Naive B cell (primary cell): ENCODE results near the gene CHCHD3. TPM values are rescaled to one million over a fixed set of nuclear protein-coding genes. Genes with fewer than 3 reads are reported as not detected.

ENCODE experiments used
- ATAC-seq, 2 donors: fragments of 150-1000 bp; cut with Tn5 transposase; 2 replicates each; pipeline ENCODE4 v1.10.0; 2021; ENCODE audit warnings: low read depth in 2 of 2, mild to moderate bottlenecking in 2 of 2, moderate library complexity in 2 of 2
- DNase-seq: peaks from one replicate; pipeline ENCODE4 v3.0.0; 2022
- H3K27ac Mint-ChIP-seq, 6 donors: one replicate each; pipeline ENCODE4 v1.8.0; 2020 to 2022; ENCODE audit warnings: mild to moderate bottlenecking in 6 of 6, mixed read lengths in 6 of 6, moderate library complexity in 5 of 6, inconsistent platforms in 2 of 6
- H3K27me3 Mint-ChIP-seq, 3 donors: one replicate each; pipeline ENCODE4 v1.8.0; 2021 to 2022; ENCODE audit warnings: mixed read lengths in 3 of 3, mild to moderate bottlenecking in 1 of 3
- H3K36me3 Mint-ChIP-seq, 2 donors: one replicate each; pipeline ENCODE4 v1.8.0; 2020 to 2022; ENCODE audit warnings: mixed read lengths in 2 of 2, inconsistent platforms in 1 of 2, mild to moderate bottlenecking in 1 of 2
- H3K4me1 Mint-ChIP-seq, 3 donors: one replicate each; pipeline ENCODE4 v1.8.0; 2020 to 2022; ENCODE audit warnings: mixed read lengths in 3 of 3, inconsistent platforms in 1 of 3, mild to moderate bottlenecking in 1 of 3, moderate library complexity in 1 of 3
- H3K4me3 Mint-ChIP-seq, 8 donors: one replicate each; pipeline ENCODE4 v1.8.0; 2020 to 2022; ENCODE audit warnings: mild to moderate bottlenecking in 8 of 8, mixed read lengths in 8 of 8, moderate library complexity in 8 of 8, inconsistent platforms in 2 of 8
- H3K9me3 Mint-ChIP-seq, 7 donors: one replicate each; pipeline ENCODE4 v1.8.0; 2020 to 2022; ENCODE audit warnings: mixed read lengths in 7 of 7, mild to moderate bottlenecking in 5 of 7, inconsistent platforms in 2 of 7, moderate library complexity in 1 of 7
- polyA plus RNA-seq, 6 donors: library from polyadenylated mRNA; unstranded; fragments of 300-500 nt; fragmentation: Illumina TruSeq; gene quantifications; one replicate each; pipeline ENCODE4 v1.2.3, GENCODE V29; 2021; ENCODE audit warnings: low read depth in 6 of 6

Gene CHCHD3
- polyA plus RNA-seq, 6 donors from 2014 or later: 56.4 to 97.0 (median 61.0) TPM

DNA sequence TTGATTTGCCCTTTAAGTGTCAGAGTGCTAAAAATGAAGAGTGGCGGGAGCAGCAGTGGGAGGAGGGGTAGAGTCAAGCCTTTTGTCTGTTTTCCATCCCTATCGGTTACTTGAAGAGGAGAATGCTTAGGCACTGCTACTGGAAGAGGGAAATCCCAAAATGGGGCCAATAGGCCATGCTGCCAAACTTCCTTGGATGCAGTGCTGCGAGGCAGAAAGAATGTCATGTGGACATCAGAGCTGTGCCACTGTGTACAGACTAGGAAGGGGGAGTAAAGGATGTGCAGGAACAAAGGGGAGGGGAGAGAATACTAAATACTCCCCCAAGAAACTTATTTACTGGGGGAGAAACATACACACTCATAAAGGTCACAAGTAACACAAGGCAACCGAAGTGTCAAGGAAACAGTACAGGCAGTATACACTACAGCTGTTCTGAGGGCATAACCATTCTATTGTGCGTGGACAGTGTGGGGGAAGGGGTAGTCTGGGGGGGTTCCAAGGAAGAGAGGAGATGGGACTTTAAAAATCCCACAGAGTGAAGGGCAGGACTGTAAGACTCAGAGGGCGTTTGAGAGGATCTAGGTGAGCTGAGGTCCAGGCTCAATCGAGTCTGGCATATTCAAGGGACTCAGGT lies 276.9 kb downstream of the CHCHD3 start:
- no peak overlapping the region for H3K4me3 Mint-ChIP-seq
- H3K27me3 Mint-ChIP-seq: no peaks in the 10 kb centered on the region
- H3K36me3 Mint-ChIP-seq: no peaks in the 10 kb centered on the region
- H3K27ac Mint-ChIP-seq: no peak overlapping the region
- no peaks in the 10 kb centered on the region for H3K9me3 Mint-ChIP-seq
- H3K4me1 Mint-ChIP-seq: no peaks in the 10 kb centered on the region
- ATAC-seq: no peak
- DNase-seq: no peak

- no peak for DNase-seq
- Mint-ChIP-seq H3K27ac (no peak overlapping the region), H3K9me3 (no peaks in the 10 kb centered on the region), H3K36me3 (peaks cover 10 to 14% of the 10 kb centered on the region in 2 donors), H3K4me1 (no peaks in the 10 kb centered on the region), H3K27me3 (no peaks in the 10 kb centered on the region), H3K4me3 (no peak overlapping the region)
- no peak for ATAC-seq
Measured at GRCh38 chr7:132800522-132800921, 281.4 kb downstream of the CHCHD3 start.

GRCh38 chr7:132799081-132799413 lies 282.8 kb downstream of the CHCHD3 start:
- no peaks in the 10 kb centered on the region for H3K9me3 Mint-ChIP-seq
- no peaks in the 10 kb centered on the region for H3K4me1 Mint-ChIP-seq
- peaks cover 14 to 19% of the 10 kb centered on the region in 2 donors for H3K36me3 Mint-ChIP-seq
- ATAC-seq: no peak
- H3K27ac Mint-ChIP-seq: no peak overlapping the region
- H3K4me3 Mint-ChIP-seq: no peak overlapping the region
- no peaks in the 10 kb centered on the region for H3K27me3 Mint-ChIP-seq
- no peak for DNase-seq

- no peak for ATAC-seq
Measured at GRCh38 chr7:132797152-132797551, 284.7 kb downstream of the CHCHD3 start.

DNA sequence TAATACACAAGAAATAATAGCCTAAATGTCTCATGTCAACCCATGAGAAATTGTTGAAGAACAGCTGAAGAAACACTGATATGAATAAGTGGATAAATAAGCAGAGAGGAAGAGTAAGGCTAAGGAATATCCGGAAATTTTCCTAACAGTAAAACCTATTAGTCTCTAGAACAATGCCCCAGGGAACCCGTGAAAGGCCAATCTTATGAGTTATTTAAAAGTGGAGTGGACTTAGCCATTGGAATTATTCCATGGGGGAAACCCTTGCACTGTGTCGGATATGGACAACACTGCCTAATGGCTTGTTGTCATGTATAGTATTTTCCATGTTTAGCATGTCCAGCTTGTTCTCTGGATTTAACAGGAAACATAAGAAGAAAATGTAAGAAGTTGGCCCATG lies 288.4 kb downstream of the CHCHD3 start:
- no peaks in the 10 kb centered on the region for H3K9me3 Mint-ChIP-seq
- H3K36me3 Mint-ChIP-seq: peaks cover 18 to 32% of the 10 kb centered on the region in 2 donors
- H3K4me1 Mint-ChIP-seq: no peaks in the 10 kb centered on the region
- H3K4me3 Mint-ChIP-seq: no peak overlapping the region
- no peak overlapping the region for H3K27ac Mint-ChIP-seq
- no peak for DNase-seq
- H3K27me3 Mint-ChIP-seq: no peaks in the 10 kb centered on the region
- ATAC-seq: no peak

More at GRCh38 chr7:132797152-132797551, 284.7 kb downstream of the CHCHD3 start:
- Mint-ChIP-seq H3K4me1 (no peaks in the 10 kb centered on the region), H3K27me3 (no peaks in the 10 kb centered on the region), H3K9me3 (no peaks in the 10 kb centered on the region), H3K4me3 (peak overlapping the region in 1 of 8 donors; percentile 71), H3K36me3 (peaks cover 18 to 28% of the 10 kb centered on the region in 2 donors), H3K27ac (peak overlapping the region in 1 of 6 donors; percentile 49)
- no peak for DNase-seq

DNA sequence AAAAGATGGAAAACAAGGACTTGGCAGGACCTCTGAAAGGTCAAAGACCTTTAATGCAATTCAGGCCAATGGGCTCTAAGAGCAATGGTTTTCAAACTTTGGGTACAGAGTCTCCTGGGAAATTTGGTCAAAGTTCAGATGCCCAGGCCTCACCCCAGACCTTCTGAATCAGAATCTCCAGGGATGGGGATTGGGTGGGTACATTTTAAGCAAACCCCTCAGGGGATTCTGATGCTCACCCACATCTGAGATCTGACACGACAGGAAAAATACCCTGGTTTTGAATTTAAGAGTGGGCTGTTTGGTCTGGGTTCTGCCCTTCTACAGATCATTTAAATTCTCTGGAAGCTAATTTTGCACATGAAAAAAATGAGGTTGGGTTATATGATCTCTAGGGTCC lies 290.9 kb downstream of the CHCHD3 start:
- H3K4me1 Mint-ChIP-seq: peaks cover 0 to 4% (median 0%) of the 10 kb centered on the region in 3 donors
- DNase-seq (no peak), ATAC-seq (no peak)
- no peaks in the 10 kb centered on the region for H3K27me3 Mint-ChIP-seq
- H3K9me3 Mint-ChIP-seq: peaks cover 0 to 8% (median 0%) of the 10 kb centered on the region in 7 donors
- peaks cover 19 to 29% of the 10 kb centered on the region in 2 donors for H3K36me3 Mint-ChIP-seq
- no peak overlapping the region for H3K27ac Mint-ChIP-seq
- no peak overlapping the region for H3K4me3 Mint-ChIP-seq

GRCh38 chr7:132790104-132790503 lies 291.8 kb downstream of the CHCHD3 start:
- H3K36me3 Mint-ChIP-seq: peaks cover 19 to 33% of the 10 kb centered on the region in 2 donors

DNA sequence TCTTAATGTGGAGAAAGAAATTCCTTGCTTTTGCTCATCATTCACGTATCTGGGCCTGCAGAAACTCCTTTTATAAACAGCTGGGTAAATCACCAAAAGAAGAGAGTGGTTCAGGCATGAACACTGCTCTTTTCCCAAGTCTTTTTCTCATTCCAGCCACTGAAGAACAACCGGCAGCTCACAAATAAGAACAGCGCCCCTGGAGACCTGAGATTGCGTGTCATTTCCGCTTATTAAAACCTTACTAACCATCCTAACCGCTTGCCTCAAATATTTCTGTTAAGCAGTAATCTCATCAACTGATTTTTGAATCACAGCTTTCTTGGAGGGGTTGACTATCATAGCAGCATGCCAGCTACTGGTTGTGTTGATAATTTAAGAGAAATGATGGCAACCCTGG lies 292.6 kb downstream of the CHCHD3 start:
- H3K36me3 Mint-ChIP-seq: peaks cover 19 to 37% of the 10 kb centered on the region in 2 donors
- H3K27me3 Mint-ChIP-seq: no peaks in the 10 kb centered on the region
- no peak overlapping the region for H3K27ac Mint-ChIP-seq

More at GRCh38 chr7:132790104-132790503, 291.8 kb downstream of the CHCHD3 start:
- Mint-ChIP-seq H3K9me3 (peaks cover 0 to 8% (median 0%) of the 10 kb centered on the region in 7 donors), H3K4me1 (peaks cover 0 to 4% (median 0%) of the 10 kb centered on the region in 3 donors), H3K27me3 (no peaks in the 10 kb centered on the region), H3K27ac (no peak overlapping the region), H3K4me3 (no peak overlapping the region)
- no peak for ATAC-seq
- DNase-seq: no peak

DNA sequence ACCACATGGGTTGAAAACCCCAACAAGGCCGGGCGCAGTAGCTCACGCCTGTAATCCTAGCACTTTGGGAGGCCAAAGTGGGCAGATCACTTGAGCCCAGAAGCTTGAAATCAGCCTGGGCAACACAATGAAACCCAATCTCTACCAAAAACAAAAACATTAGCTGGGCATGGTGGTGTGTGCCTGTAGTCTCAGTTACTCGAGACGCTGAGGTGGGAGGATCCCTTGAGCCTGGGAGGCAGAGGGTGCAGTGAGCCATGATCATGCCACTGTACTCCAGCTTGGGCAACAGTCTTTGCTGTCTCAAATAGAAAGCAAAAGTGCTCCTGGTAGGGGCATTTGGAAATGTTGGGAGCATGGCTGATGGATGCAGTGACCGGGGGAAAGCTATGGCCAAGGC lies 296.0 kb downstream of the CHCHD3 start:
- no peak for ATAC-seq
- no peak overlapping the region for H3K4me3 Mint-ChIP-seq
- H3K36me3 Mint-ChIP-seq: peaks cover 20 to 24% of the 10 kb centered on the region in 2 donors
- DNase-seq: no peak
- H3K27me3 Mint-ChIP-seq: no peaks in the 10 kb centered on the region
- no peak overlapping the region for H3K27ac Mint-ChIP-seq
- peaks cover 0 to 4% (median 2%) of the 10 kb centered on the region in 3 donors for H3K4me1 Mint-ChIP-seq
- H3K9me3 Mint-ChIP-seq: peaks cover 0 to 8% (median 0%) of the 10 kb centered on the region in 7 donors

More for the DNA sequence above, 292.6 kb downstream of the CHCHD3 start:
- Mint-ChIP-seq H3K9me3 (peaks cover 0 to 8% (median 0%) of the 10 kb centered on the region in 7 donors), H3K4me3 (no peak overlapping the region), H3K4me1 (peaks cover 0 to 4% (median 0%) of the 10 kb centered on the region in 3 donors)
- DNase-seq: no peak
- no peak for ATAC-seq

- no peak for DNase-seq
- no peaks in the 10 kb centered on the region for H3K27me3 Mint-ChIP-seq
- H3K4me1 Mint-ChIP-seq: peaks cover 2 to 4% (median 2%) of the 10 kb centered on the region in 3 donors
- H3K36me3 Mint-ChIP-seq: peaks cover 20 to 24% of the 10 kb centered on the region in 2 donors
- no peak overlapping the region for H3K27ac Mint-ChIP-seq
- H3K4me3 Mint-ChIP-seq: no peak overlapping the region
- no peak for ATAC-seq
- H3K9me3 Mint-ChIP-seq: peaks cover 0 to 8% (median 0%) of the 10 kb centered on the region in 7 donors
Measured at GRCh38 chr7:132784406-132784805, 297.5 kb downstream of the CHCHD3 start.

GRCh38 chr7:132783824-132784223 lies 298.1 kb downstream of the CHCHD3 start:
- H3K27ac Mint-ChIP-seq: no peak overlapping the region
- H3K9me3 Mint-ChIP-seq: peaks cover 0 to 8% (median 0%) of the 10 kb centered on the region in 7 donors
- H3K4me3 Mint-ChIP-seq: no peak overlapping the region
- H3K27me3 Mint-ChIP-seq: peaks cover 0 to 2% (median 0%) of the 10 kb centered on the region in 3 donors
- peaks cover 2 to 9% (median 4%) of the 10 kb centered on the region in 3 donors for H3K4me1 Mint-ChIP-seq
- DNase-seq: no peak
- no peak for ATAC-seq
- peaks cover 20 to 24% of the 10 kb centered on the region in 2 donors for H3K36me3 Mint-ChIP-seq

GRCh38 chr7:132782777-132783640 lies 298.9 kb downstream of the CHCHD3 start:
- H3K27me3 Mint-ChIP-seq: peaks cover 0 to 8% (median 0%) of the 10 kb centered on the region in 3 donors
- H3K9me3 Mint-ChIP-seq: peaks cover 0 to 13% (median 0%) of the 10 kb centered on the region in 7 donors
- no peak overlapping the region for H3K4me3 Mint-ChIP-seq
- DNase-seq (no peak), ATAC-seq (no peak)
- peaks cover 4 to 15% (median 7%) of the 10 kb centered on the region in 3 donors for H3K4me1 Mint-ChIP-seq
- peaks cover 20 to 29% of the 10 kb centered on the region in 2 donors for H3K36me3 Mint-ChIP-seq
- H3K27ac Mint-ChIP-seq: no peak overlapping the region

- peaks cover 11 to 18% (median 14%) of the 10 kb centered on the region in 3 donors for H3K4me1 Mint-ChIP-seq
- peaks cover 9 to 21% of the 10 kb centered on the region in 2 donors for H3K36me3 Mint-ChIP-seq
- H3K27me3 Mint-ChIP-seq: peaks cover 4 to 19% (median 6%) of the 10 kb centered on the region in 3 donors
- no peak for ATAC-seq
- no peak for DNase-seq
- no peak overlapping the region for H3K27ac Mint-ChIP-seq
- H3K4me3 Mint-ChIP-seq: no peak overlapping the region
- peaks cover 0 to 6% (median 4%) of the 10 kb centered on the region in 7 donors for H3K9me3 Mint-ChIP-seq
Measured at GRCh38 chr7:132780822-132781221, 301.1 kb downstream of the CHCHD3 start.
